SU-DHL-6 (cell line): ENCODE measurements around the gene ALX4.

Source experiments
- CTCF ChIP-seq: fragments of 200-600 bp; sonication (generic); IDR thresholded peaks from one replicate; pipeline ENCODE4 v1.5.1; 2017; ENCODE audit warnings: antibody characterized with exemption, mild to moderate bottlenecking, low read length, moderate library complexity; ENCODE audit not compliant: insufficient read depth, poor library complexity, severe bottlenecking
- EZH2phosphoT487 ChIP-seq: fragments of 200-600 bp; sonication (generic), shearing (Covaris generic); conservative IDR thresholded peaks from 2 replicates; pipeline ENCODE4 v1.6.1; 2018; ENCODE audit warnings: mild to moderate bottlenecking, antibody characterized with exemption, low read length, moderate library complexity, mixed read lengths

DNA sequence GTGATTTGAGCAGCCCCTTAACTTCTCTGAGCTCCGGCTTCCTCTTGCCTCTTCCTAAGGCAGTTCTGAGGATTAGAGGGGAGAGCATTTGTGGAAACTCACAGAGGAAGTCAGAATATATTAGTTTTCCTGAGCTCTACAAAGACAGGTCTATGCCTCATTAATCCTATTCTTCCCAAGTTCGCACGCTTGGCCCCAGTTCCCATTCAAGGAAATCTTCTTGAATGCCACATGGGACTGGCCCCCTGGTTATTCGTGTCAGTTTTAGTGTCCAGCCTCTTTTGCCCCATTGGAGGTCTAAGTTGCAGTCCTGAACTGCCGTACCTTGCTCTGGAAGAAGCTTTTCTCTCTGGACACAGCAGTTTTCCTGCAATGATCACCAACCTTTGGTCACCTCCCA, 37.6 kb upstream of the ALX4 start:
- no peak for TF ChIP-seq CTCF
- no peak for TF ChIP-seq EZH2phosphoT487
